ENCODE data around the gene LRRC8B. TPM values are rescaled to one million over a fixed set of nuclear protein-coding genes. Genes with fewer than 3 reads are reported as not detected.
"Not testable (repeated sequence)": the region's sequence is repeated elsewhere in the genome, so short reads cannot be mapped to it uniquely, and the experiment has no call there.

Gene LRRC8B
- total RNA-seq, 1 donor from 2014 or later = 48.2 TPM

- Mint-ChIP-seq H3K4me3 (ENCODE audit: low read depth) (no peak overlapping the region), H3K27ac (no peak overlapping the region), H3K27me3 (ENCODE audit: low read depth) (no peaks in the 10 kb centered on the region), H3K9me3 (peaks cover 5% of the 10 kb centered on the region), H3K36me3 (ENCODE audit: low read depth) (peaks cover 41% of the 10 kb centered on the region), H3K4me1 (ENCODE audit: low read depth) (peaks cover 50% of the 10 kb centered on the region)
- no peak for DNase-seq (ENCODE audit: low spot score)
- intact Hi-C loops (cut with micrococcal nuclease) = no loop called here
Measured at GRCh38 chr1:89529196-89529595, 4.6 kb downstream of the LRRC8B start.

- intact Hi-C loops (cut with micrococcal nuclease) = no loop called here
- H3K27ac Mint-ChIP-seq = no peak overlapping the region
- no peak for DNase-seq (ENCODE audit: low spot score)
- H3K27me3 Mint-ChIP-seq (ENCODE audit: low read depth) = no peaks in the 10 kb centered on the region
- H3K36me3 Mint-ChIP-seq (ENCODE audit: low read depth) = peaks cover 54% of the 10 kb centered on the region
- H3K9me3 Mint-ChIP-seq = peaks cover 5% of the 10 kb centered on the region
- peaks cover 60% of the 10 kb centered on the region for H3K4me1 Mint-ChIP-seq (ENCODE audit: low read depth)
- no peak overlapping the region for H3K4me3 Mint-ChIP-seq (ENCODE audit: low read depth)
Measured at GRCh38 chr1:89530444-89531089, 5.9 kb downstream of the LRRC8B start.

GRCh38 chr1:89531480-89532139 is 7.0 kb downstream of the LRRC8B start:
- intact Hi-C loops (cut with micrococcal nuclease) = no loop called here
- H3K27me3 Mint-ChIP-seq (ENCODE audit: low read depth) = no peaks in the 10 kb centered on the region
- H3K9me3 Mint-ChIP-seq = peaks cover 5% of the 10 kb centered on the region
- H3K27ac Mint-ChIP-seq = peak overlapping the region; percentile 18
- H3K4me1 Mint-ChIP-seq (ENCODE audit: low read depth) = peaks cover 61% of the 10 kb centered on the region
- H3K4me3 Mint-ChIP-seq (ENCODE audit: low read depth) = no peak overlapping the region
- H3K36me3 Mint-ChIP-seq (ENCODE audit: low read depth) = peaks cover 63% of the 10 kb centered on the region
- DNase-seq (ENCODE audit: low spot score) = no peak

- H3K4me1 Mint-ChIP-seq (ENCODE audit: low read depth) = peaks cover 62% of the 10 kb centered on the region
- H3K27me3 Mint-ChIP-seq (ENCODE audit: low read depth) = no peaks in the 10 kb centered on the region
- intact Hi-C loops (cut with micrococcal nuclease) = no loop called here
- H3K36me3 Mint-ChIP-seq (ENCODE audit: low read depth) = peaks cover 69% of the 10 kb centered on the region
- H3K9me3 Mint-ChIP-seq = peaks cover 5% of the 10 kb centered on the region
- DNase-seq (ENCODE audit: low spot score) = no peak
- no peak overlapping the region for H3K4me3 Mint-ChIP-seq (ENCODE audit: low read depth)
- H3K27ac Mint-ChIP-seq = peak overlapping the region; percentile 18
Measured at GRCh38 chr1:89532228-89532627, 7.6 kb downstream of the LRRC8B start.

- H3K27ac Mint-ChIP-seq = peak overlapping the region; percentile 48
- peaks cover 5% of the 10 kb centered on the region for H3K9me3 Mint-ChIP-seq
- peaks cover 63% of the 10 kb centered on the region for H3K4me1 Mint-ChIP-seq (ENCODE audit: low read depth)
- no peaks in the 10 kb centered on the region for H3K27me3 Mint-ChIP-seq (ENCODE audit: low read depth)
- no peak overlapping the region for H3K4me3 Mint-ChIP-seq (ENCODE audit: low read depth)
- H3K36me3 Mint-ChIP-seq (ENCODE audit: low read depth) = peaks cover 74% of the 10 kb centered on the region
- no peak for DNase-seq (ENCODE audit: low spot score)
- intact Hi-C loops (cut with micrococcal nuclease) = no loop called here
Measured at GRCh38 chr1:89532866-89533265, 8.2 kb downstream of the LRRC8B start.

GRCh38 chr1:89535537-89535936 is 10.9 kb downstream of the LRRC8B start:
- Mint-ChIP-seq H3K9me3 (peaks cover 5% of the 10 kb centered on the region), H3K4me3 (ENCODE audit: low read depth) (no peak overlapping the region), H3K27me3 (ENCODE audit: low read depth) (no peaks in the 10 kb centered on the region), H3K36me3 (ENCODE audit: low read depth) (peaks cover 89% of the 10 kb centered on the region), H3K4me1 (ENCODE audit: low read depth) (peaks cover 73% of the 10 kb centered on the region), H3K27ac (no peak overlapping the region)
- intact Hi-C loops (cut with micrococcal nuclease) = loop anchor here (5.0 kb wide), 1 partner anchor 222 kb away; no protein-coding TSS in a partner anchor
- DNase-seq (ENCODE audit: low spot score) = no peak

- Mint-ChIP-seq H3K36me3 (ENCODE audit: low read depth) (peaks cover 87% of the 10 kb centered on the region), H3K4me3 (ENCODE audit: low read depth) (no peak overlapping the region), H3K4me1 (ENCODE audit: low read depth) (peaks cover 70% of the 10 kb centered on the region), H3K9me3 (peaks cover 5% of the 10 kb centered on the region), H3K27me3 (ENCODE audit: low read depth) (no peaks in the 10 kb centered on the region), H3K27ac (peak overlapping the region; percentile 85)
- intact Hi-C loops (cut with micrococcal nuclease) = loop anchor here (1.0 to 5.0 kb wide), 4 partner anchors 9 to 221 kb away; no protein-coding TSS in a partner anchor
- no peak for DNase-seq (ENCODE audit: low spot score)
Measured at GRCh38 chr1:89536555-89537341, 12.1 kb downstream of the LRRC8B start.

- DNase-seq (ENCODE audit: low spot score) = no peak
- intact Hi-C loops (cut with micrococcal nuclease) = loop anchor here (5.0 kb wide), 1 partner anchor 219 kb away; no protein-coding TSS in a partner anchor
- Mint-ChIP-seq H3K4me3 (ENCODE audit: low read depth) (no peak overlapping the region), H3K36me3 (ENCODE audit: low read depth) (peaks cover 82% of the 10 kb centered on the region), H3K27me3 (ENCODE audit: low read depth) (no peaks in the 10 kb centered on the region), H3K27ac (peak overlapping the region; percentile 79), H3K9me3 (no peaks in the 10 kb centered on the region), H3K4me1 (ENCODE audit: low read depth) (peaks cover 66% of the 10 kb centered on the region)
Measured at GRCh38 chr1:89538361-89538760, 13.7 kb downstream of the LRRC8B start.

GRCh38 chr1:89539128-89539527 is 14.5 kb downstream of the LRRC8B start:
- no peaks in the 10 kb centered on the region for H3K27me3 Mint-ChIP-seq (ENCODE audit: low read depth)
- peak overlapping the region; percentile 64 for H3K27ac Mint-ChIP-seq
- peaks cover 80% of the 10 kb centered on the region for H3K36me3 Mint-ChIP-seq (ENCODE audit: low read depth)
- H3K9me3 Mint-ChIP-seq = no peaks in the 10 kb centered on the region
- intact Hi-C loops (cut with micrococcal nuclease) = loop anchor here (5.0 kb wide), 1 partner anchor 218 kb away; no protein-coding TSS in a partner anchor
- peaks cover 65% of the 10 kb centered on the region for H3K4me1 Mint-ChIP-seq (ENCODE audit: low read depth)
- H3K4me3 Mint-ChIP-seq (ENCODE audit: low read depth) = no peak overlapping the region
- DNase-seq (ENCODE audit: low spot score) = no peak

GRCh38 chr1:89540406-89540970 is 15.9 kb downstream of the LRRC8B start:
- no peaks in the 10 kb centered on the region for H3K27me3 Mint-ChIP-seq (ENCODE audit: low read depth)
- intact Hi-C loops (cut with micrococcal nuclease) = loop anchor here (1.0 kb wide), 1 partner anchor 16 kb away; the partner anchor contains the start of gene LRRC8B
- H3K36me3 Mint-ChIP-seq (ENCODE audit: low read depth) = peaks cover 76% of the 10 kb centered on the region
- no peak for DNase-seq (ENCODE audit: low spot score)
- H3K9me3 Mint-ChIP-seq = no peaks in the 10 kb centered on the region
- H3K4me3 Mint-ChIP-seq (ENCODE audit: low read depth) = peak overlapping the region; percentile 65
- peak overlapping the region; percentile 96 for H3K27ac Mint-ChIP-seq
- H3K4me1 Mint-ChIP-seq (ENCODE audit: low read depth) = peaks cover 68% of the 10 kb centered on the region

- no peak overlapping the region for H3K4me3 Mint-ChIP-seq (ENCODE audit: low read depth)
- H3K4me1 Mint-ChIP-seq (ENCODE audit: low read depth) = peaks cover 70% of the 10 kb centered on the region
- intact Hi-C loops (cut with micrococcal nuclease) = no loop called here
- H3K9me3 Mint-ChIP-seq = no peaks in the 10 kb centered on the region
- peaks cover 70% of the 10 kb centered on the region for H3K36me3 Mint-ChIP-seq (ENCODE audit: low read depth)
- no peak for DNase-seq (ENCODE audit: low spot score)
- H3K27ac Mint-ChIP-seq = peak overlapping the region; percentile 77
- H3K27me3 Mint-ChIP-seq (ENCODE audit: low read depth) = no peaks in the 10 kb centered on the region
Measured at GRCh38 chr1:89542345-89542744, 17.7 kb downstream of the LRRC8B start.

- H3K27me3 Mint-ChIP-seq (ENCODE audit: low read depth); H3K9me3 Mint-ChIP-seq; H3K4me3 Mint-ChIP-seq (ENCODE audit: low read depth); DNase-seq (ENCODE audit: low spot score): not testable (repeated sequence)
- H3K36me3 Mint-ChIP-seq (ENCODE audit: low read depth) = peaks cover 66% of the 10 kb centered on the region
- H3K27ac Mint-ChIP-seq = peak overlapping the region; percentile 93
- intact Hi-C loops (cut with micrococcal nuclease) = loop anchor here (2.0 kb wide), 2 partner anchors 59 to 181 kb away; no protein-coding TSS in a partner anchor
- peaks cover 76% of the 10 kb centered on the region for H3K4me1 Mint-ChIP-seq (ENCODE audit: low read depth)
Measured at GRCh38 chr1:89543632-89544031, 19.0 kb downstream of the LRRC8B start.

All from activated T-helper 2 cell treated with anti-CD3 and anti-CD28 coated beads, Interferon-gamma antibody, Interleukin-2, Interleukin-4, amounts not matched to agents 10 μg/mL and 5 μg/mL and 100 μg/mL, durations not matched to agents 14 hours and 24 hours and 36 hours (primary cell).